Testis (tissue), 2 donors: ENCODE data around the gene HLA-DMB.

Source experiments
- CTCF ChIP-seq, 3 experiments: fragments of 450-650 bp in 2 of 3; fragments of 200-600 bp in 1 of 3; sonication (generic) in 1 of 3; IDR thresholded peaks; one replicate each; pipeline ENCODE4 v1.5.1; 2016 to 2019; ENCODE audit warnings: antibody characterized with exemption in 3 of 3, mild to moderate bottlenecking in 2 of 3, moderate library complexity in 1 of 3
- POLR2A ChIP-seq: fragments of 450-650 bp; IDR thresholded peaks from one replicate; pipeline ENCODE4 v1.6.1; 2017; ENCODE audit warnings: antibody characterized with exemption, mild to moderate bottlenecking, moderate library complexity

- TF ChIP-seq POLR2A (no peak), CTCF (IDR thresholded peaks at IDR 0.05) (no peak)
Observed at GRCh38 chr6:32983964-32984621, 43.3 kb upstream of the HLA-DMB start.
